ENCODE results near the gene MB21D2. TPM values are rescaled to one million over a fixed set of nuclear protein-coding genes. Genes with fewer than 3 reads are reported as not detected.

MB21D2 gene
- total RNA-seq, 4 donors from 2014 or later = 0.72 to 3.6 (median 2.8) TPM

- Histone ChIP-seq H3K36me3 (no peaks in the 10 kb centered on the region), H3K9me3 (no peaks in the 10 kb centered on the region), H3K27me3 (no peaks in the 10 kb centered on the region), H3K4me1 (peaks cover 5 to 16% (median 7%) of the 10 kb centered on the region in 3 donors), H3K27ac (no peak overlapping the region), H3K4me3 (no peak overlapping the region)
- TF ChIP-seq CTCF (IDR thresholded peaks at IDR 0.05) (no peak), POLR2A (IDR thresholded peaks at IDR 0.05) (no peak)
- WGBS, 2 donors = 71 to 78% methylated on average over 4 of the region's 4 CpGs
- intact Hi-C loops (cut with DNase I) = no loop called here
- DNase-seq = no peak
These were observed 48.3 kb downstream of the MB21D2 start for GRCh38 chr3:192869131-192870031.

- Histone ChIP-seq H3K27me3 (no peaks in the 10 kb centered on the region), H3K4me1 (peaks cover 5 to 16% (median 7%) of the 10 kb centered on the region in 3 donors), H3K36me3 (no peaks in the 10 kb centered on the region), H3K27ac (no peak overlapping the region), H3K4me3 (no peak overlapping the region), H3K9me3 (no peaks in the 10 kb centered on the region)
- WGBS, 2 donors = 72 to 74% methylated on average over 2 to 3 of the region's 4 CpGs
- DNase-seq = no peak
- TF ChIP-seq CTCF (IDR thresholded peaks at IDR 0.05) = no peak
- TF ChIP-seq POLR2A (IDR thresholded peaks at IDR 0.05) = no peak
- intact Hi-C loops (cut with DNase I) = no loop called here
These were observed 50.0 kb downstream of the MB21D2 start for GRCh38 chr3:192867645-192868044.

GRCh38 chr3:192866804-192867203 lies 50.9 kb downstream of the MB21D2 start:
- Histone ChIP-seq H3K36me3 (no peaks in the 10 kb centered on the region), H3K9me3 (no peaks in the 10 kb centered on the region), H3K4me3 (no peak overlapping the region), H3K27me3 (no peaks in the 10 kb centered on the region), H3K4me1 (peaks cover 5 to 16% (median 7%) of the 10 kb centered on the region in 3 donors), H3K27ac (no peak overlapping the region)
- TF ChIP-seq POLR2A (IDR thresholded peaks at IDR 0.05) (no peak), CTCF (IDR thresholded peaks at IDR 0.05) (no peak)
- no peak for DNase-seq
- intact Hi-C loops (cut with DNase I) = no loop called here
- WGBS, 2 donors = 89 to 100% methylated on average over 3 of the region's 3 CpGs

- 54 to 67% methylated on average over 3 of the region's 3 CpGs for WGBS, 2 donors
- intact Hi-C loops (cut with DNase I) = no loop called here
- Histone ChIP-seq H3K36me3 (no peaks in the 10 kb centered on the region), H3K9me3 (no peaks in the 10 kb centered on the region), H3K27me3 (no peaks in the 10 kb centered on the region), H3K4me3 (no peak overlapping the region), H3K4me1 (peaks cover 5 to 16% (median 7%) of the 10 kb centered on the region in 3 donors), H3K27ac (no peak overlapping the region)
- no peak for DNase-seq
- TF ChIP-seq CTCF (IDR thresholded peaks at IDR 0.05) (no peak), POLR2A (IDR thresholded peaks at IDR 0.05) (no peak)
These were observed 52.7 kb downstream of the MB21D2 start for GRCh38 chr3:192864941-192865340.

- no peak for DNase-seq
- intact Hi-C loops (cut with DNase I) = no loop called here
- 86 to 93% methylated on average over 4 of the region's 4 CpGs for WGBS, 2 donors
These were observed 54.6 kb downstream of the MB21D2 start for GRCh38 chr3:192863091-192863420.

More at GRCh38 chr3:192863091-192863420, 54.6 kb downstream of the MB21D2 start:
- TF ChIP-seq CTCF (IDR thresholded peaks at IDR 0.05) (no peak), POLR2A (IDR thresholded peaks at IDR 0.05) (no peak)
- Histone ChIP-seq H3K4me3 (no peak overlapping the region), H3K4me1 (peaks cover 0 to 10% (median 0%) of the 10 kb centered on the region in 3 donors), H3K27ac (no peak overlapping the region), H3K27me3 (no peaks in the 10 kb centered on the region), H3K36me3 (no peaks in the 10 kb centered on the region), H3K9me3 (no peaks in the 10 kb centered on the region)

All from esophagus squamous epithelium (tissue), 5 donors.